GM19468 (cell line): ENCODE data around the gene ZNF79.

ENCODE experiments used
- ATAC-seq: cut with Tn5 transposase; IDR thresholded peaks from one replicate; pipeline ENCODE4 v1.9.1; 2021; ENCODE audit warnings: mild to moderate bottlenecking, moderate library complexity, moderate number of reproducible peaks; ENCODE audit not compliant: unreplicated experiment; ENCODE audit errors: extremely low read depth

The ZNF79 gene

DNA sequence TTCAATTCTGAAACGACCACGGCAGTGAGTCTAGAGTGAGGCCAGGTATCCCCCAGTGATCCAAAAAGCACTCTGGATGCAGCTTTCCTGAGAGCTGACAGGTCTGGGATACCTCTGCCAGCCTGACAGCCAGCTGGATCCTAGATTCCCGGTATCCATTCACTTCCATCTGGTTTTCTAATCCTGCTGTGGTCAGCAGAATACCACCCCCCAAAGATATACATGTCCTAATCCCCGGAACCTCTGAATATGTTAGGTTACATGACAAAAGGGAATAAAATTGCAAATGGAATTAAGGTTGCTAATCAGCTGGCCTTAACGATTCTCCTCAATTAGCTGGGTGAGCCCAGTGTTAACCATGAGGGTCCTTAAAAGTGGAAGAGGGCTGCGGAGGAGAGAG, 1.4 kb upstream of the ZNF79 start:
- no peak for ATAC-seq

DNA sequence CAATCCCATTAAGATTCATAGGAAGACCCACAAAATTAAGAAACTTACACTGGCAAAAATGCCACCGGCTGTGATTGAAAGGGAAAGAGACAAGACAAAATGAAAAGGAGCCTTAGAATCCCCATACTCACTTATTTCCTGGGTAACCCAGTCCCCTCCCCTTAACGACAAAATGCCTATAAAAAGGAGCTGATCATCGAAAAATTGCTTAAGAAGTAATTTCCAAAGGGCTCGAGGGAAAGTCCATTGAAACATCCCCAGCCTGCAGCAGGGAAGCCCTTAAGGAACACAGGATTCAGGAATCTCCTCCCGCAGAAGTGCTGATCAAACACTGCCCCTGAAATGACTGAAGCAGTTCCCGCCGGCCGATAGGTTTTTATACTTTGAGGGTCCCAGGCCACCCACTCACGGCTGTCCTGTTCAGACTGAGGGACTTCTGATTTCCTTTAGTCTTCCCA, 677 bp upstream of the ZNF79 start:
- ATAC-seq: no peak

- no peak for ATAC-seq
Observed at GRCh38 chr9:127424676-127424999, 456 bp downstream of the ZNF79 start.

DNA sequence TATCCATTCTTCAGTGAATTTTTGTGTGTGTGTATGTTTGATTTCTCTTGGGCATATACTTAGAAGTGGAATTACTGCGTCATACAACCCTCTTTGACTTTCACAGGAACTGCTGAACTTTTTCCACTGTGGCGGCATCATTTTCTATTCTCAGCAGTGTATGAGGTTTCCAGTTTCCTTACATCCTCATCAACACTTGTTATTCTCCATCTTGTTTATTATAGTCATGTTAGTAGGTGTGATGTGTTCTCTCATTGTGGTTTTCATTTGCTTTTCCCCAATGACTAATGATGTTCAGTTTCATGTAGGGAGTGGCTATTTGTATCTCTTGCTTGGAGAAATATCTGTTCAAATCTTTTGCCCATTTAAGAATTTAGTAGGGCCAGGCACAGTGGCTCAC, 2.6 kb downstream of the ZNF79 start:
- no peak for ATAC-seq

- no peak for ATAC-seq
Observed at GRCh38 chr9:127428348-127428747, 4.2 kb downstream of the ZNF79 start.

DNA sequence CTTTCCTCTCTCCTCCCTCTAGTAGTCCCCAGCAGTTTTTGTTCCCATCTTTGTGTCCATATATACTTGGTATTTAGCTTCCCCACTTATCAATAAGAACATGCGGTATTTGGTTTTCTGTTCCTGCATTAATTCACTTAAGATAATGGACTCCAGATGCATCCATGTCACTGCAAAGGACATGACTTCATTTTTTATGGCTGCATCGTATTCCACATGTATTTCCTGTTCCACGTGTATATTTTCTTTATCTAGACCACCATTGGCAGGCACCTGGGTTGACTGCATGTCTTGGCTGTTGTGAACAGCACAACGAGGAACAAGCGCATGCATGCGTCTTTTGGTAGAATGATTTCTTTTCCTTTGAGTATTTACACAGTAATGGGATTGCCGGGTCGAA, 6.2 kb downstream of the ZNF79 start:
- no peak for ATAC-seq

DNA sequence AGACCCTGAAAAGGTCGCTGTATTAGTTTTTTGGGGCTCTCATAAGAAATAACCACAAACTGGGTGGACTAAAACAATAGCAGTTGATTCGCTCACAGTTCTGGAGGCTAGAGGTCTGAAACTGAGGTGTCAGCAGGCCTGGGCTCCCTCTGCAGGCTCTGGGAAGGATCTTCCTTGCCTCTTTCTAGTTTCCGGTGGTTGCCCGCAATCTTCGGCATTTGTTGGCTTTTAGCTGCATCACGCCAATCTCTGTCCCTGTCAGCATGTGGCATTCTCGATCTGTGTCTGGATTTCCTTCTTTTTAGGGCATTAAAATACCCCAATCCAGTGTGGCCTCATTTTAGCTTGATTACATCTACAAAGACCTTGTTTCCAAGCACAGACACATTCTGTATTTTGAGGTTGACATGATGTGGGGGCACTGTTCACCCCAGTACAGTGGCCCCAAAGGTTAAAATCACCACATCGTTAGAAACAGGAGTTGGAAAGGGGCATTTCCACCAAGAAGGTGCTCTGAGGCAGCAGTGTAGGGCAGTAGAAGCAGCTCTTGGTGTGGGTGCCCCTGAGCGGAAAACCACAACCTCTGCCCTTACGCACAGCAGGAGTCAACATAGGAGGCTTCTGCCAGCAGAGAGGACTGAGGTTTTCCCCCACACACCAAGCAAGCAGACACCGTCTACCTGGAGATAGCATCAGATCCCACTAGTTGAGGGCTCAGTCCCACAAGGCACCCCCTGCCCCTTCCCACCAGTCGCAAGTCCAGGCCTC, 13.5 kb downstream of the ZNF79 start:
- ATAC-seq: no peak

GRCh38 chr9:127438394-127438793, 14.2 kb downstream of the ZNF79 start:
- no peak for ATAC-seq

- ATAC-seq: no peak
Observed at GRCh38 chr9:127444283-127444920, 20.2 kb downstream of the ZNF79 start.

DNA sequence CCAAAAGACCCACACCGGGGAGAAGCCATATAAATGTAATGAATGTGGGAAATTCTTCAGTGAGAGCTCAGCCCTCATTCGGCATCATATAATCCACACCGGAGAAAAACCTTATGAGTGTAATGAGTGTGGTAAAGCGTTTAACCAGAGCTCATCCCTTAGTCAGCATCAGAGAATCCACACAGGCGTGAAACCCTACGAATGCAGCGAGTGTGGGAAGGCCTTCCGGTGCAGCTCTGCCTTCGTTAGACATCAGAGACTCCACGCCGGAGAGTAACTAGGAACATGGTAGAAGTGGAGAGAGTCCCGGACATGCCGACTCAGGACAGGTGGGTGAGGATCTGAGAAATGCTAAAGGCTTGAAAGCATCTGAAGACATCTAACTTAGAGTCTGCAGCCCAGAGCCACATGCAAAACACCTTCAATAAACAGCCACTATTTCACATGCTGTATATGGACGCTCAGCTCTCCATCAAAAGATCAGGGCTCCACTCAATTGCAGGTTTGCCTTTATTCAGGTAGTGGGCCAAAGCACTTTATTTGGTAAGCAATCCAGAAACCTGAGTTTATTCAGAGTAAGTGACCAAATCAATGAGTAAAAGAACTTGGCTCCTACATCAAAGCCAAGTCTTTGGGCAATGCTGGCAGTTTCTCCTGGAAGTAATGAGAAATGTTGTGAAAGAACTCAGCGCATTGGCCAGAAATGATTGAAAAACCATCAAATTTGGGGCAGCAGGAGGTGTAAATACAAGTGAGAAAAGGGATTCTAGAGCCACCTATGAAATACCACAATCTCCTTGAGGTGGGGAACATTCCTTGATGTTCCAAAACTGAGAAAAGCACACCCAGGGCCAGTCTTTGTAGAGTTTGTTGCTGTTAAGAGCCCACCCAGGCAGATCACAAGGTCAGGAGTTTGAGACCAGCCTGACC, 21.0 kb downstream of the ZNF79 start:
- no peak for ATAC-seq

GRCh38 chr9:127445851-127446712, 21.9 kb downstream of the ZNF79 start:
- no peak for ATAC-seq

- ATAC-seq: no peak
Observed at GRCh38 chr9:127446713-127447415, 22.7 kb downstream of the ZNF79 start.

DNA sequence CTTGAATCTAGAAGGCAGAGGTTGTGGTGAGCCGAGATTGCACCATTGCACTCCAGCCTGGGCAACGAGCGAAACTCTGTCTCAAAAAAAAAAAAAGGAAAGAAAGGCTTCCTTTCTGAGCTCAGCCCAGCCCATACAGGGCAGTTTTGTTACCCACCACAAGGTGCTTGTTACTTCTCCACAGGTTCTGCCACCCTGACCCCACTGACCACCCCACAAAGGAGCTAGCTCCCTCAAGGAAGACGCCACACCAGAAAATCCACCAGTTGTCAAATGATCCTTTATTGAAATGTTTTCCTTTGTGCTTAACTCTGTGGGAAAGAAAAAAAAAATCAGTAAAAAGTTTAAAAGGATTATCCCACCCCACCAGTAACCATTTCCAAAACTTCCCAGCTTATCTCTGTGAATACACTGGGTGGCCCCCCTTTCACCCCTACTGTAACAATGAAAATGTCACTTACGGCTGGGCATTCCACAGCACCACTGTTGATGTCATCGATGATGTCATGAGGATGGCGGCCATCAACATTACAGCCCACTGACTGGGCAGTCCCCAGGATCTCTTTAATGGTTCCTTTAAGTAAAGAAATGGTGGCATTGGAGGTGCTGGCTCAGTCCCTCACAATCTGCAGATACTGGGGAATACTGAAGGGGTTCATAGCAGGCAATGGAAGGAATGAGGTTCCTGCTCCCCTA, 23.4 kb downstream of the ZNF79 start:
- ATAC-seq: no peak

DNA sequence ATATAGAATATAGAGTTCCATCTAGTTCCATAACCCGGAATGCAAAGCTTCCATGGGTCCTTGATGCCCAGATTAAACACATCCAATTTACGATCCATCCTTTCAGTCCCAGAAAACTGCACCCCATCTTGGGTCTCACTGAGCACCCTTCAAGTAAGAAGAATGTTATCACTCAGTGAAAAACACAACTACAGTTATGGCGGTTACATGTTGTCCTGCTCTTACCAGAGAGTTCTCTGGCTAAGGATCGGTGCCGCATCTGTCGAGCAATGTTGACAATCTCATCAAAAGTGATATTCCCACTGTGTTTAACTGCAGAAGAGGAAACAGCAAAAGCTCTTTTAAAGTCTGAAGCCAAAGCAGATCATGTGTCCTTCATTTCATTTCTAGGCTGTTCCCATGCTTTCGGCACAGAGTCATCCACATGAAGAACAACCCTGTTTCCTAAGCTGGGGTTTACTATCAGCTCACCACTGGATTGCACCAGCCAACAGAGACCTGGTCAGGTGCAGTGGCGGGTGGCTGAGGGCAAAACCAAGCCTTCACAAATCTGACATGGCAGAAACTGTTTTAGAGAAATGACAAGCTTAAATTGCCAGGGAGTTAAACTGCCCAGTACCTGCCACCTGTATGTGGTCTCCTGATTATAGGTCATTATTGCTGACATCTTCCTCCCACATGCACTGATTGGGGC, 24.1 kb downstream of the ZNF79 start:
- no peak for ATAC-seq

DNA sequence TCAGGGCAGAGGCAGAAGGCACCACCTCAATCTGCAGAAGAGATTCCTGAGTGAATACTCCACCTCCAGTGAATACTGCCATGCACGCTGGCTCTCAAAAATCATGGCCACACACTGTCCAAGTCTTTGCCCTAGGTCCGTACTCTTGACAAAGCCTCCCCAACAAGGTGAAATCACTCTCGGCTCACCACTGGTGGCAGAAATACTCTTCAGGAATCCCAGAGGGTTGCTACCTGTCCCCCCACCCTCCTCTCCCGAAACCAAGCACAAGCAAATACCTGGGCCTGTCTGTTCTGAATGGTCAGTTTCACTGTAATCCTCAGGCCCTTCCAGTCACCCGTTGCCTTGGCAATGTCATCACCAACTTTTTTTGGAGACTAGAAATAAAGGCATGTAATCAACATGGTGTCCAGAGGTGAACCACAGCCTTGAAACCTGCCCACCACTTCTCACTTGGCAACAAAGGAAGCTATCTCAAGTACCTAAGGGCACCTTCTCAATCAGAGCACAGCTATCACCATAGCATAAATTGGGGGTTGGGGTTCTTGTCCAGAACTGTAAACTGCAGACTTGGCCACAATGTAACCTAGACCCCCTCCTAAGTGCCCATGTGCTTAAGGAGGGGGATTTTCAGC, 25.3 kb downstream of the ZNF79 start:
- no peak for ATAC-seq

GRCh38 chr9:127450243-127450760, 26.1 kb downstream of the ZNF79 start:
- no peak for ATAC-seq

GRCh38 chr9:127450830-127451607, 26.8 kb downstream of the ZNF79 start, which contains the start of the genes LRSAM1 and RPL12:
Gene LRSAM1 (plus strand): TSS chr9:127451510. CDS start chr9:127454528, 3,018 bp downstream.
Gene RPL12 (minus strand): TSS chr9:127451406. CDS start chr9:127451317, 89 bp downstream.
- ATAC-seq: peak; percentile 38
